ENCODE results near the gene KHDRBS2.

GRCh38 chr6:61949161-61949560 is 336.9 kb downstream of the KHDRBS2 start:
- TF ChIP-seq CTCF (optimal IDR thresholded peaks at IDR 0.05 in 1 of 3, IDR thresholded peaks at IDR 0.05 in 1 of 3, conservative IDR thresholded peaks at IDR 0.05 in 1 of 3; ENCODE audit: extremely low read depth in 1 of 3, insufficient read depth in 2 of 3, low read length in 3 of 3) = no peak
- no peak for TF ChIP-seq EZH2 (IDR thresholded peaks at IDR 0.05; ENCODE audit: low read length)
